Fibroblast of skin of right quadriceps (primary cell): ENCODE results near the gene VAV2.

ENCODE experiments used
- DNase-seq: peaks from one replicate; pipeline ENCODE4 v3.0.0-alpha.2; 2013

Gene VAV2

DNA sequence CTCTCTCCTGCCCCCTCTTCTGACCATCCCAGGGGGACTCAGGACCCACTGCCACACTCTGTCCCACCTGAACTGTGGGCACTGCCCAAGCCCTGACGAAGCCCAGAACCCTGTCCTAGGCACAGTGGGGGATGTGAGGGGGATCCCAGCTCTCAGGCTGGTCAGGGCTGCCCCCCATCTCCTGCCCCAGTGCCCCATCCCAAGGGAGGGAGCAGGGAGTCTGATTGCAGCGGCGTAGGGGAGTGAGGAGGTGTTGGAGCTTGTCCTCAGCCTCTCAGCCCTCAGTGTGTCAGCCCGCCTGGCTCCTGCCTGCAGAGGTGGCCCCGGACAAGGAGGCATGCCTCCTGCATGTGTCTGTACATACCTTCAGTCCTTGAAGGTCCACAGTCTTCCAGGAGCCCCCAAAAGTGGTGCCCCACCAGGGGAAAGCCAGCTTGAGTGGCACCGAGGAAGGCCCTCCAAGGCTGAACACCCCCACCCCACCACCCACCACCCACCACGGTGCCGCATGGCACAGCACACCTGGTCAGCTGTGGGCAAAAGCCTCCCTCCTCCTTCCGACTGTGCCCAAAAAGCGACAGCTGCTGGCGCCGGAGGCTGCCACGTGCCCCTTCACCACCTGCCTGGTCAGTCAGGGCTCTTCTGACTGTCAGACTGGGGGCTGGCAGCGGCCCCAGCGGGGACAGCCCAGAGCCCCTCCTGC is 254.9 kb downstream of the VAV2 start:
- DNase-seq: no peak

GRCh38 chr9:133735931-133736330 is 256.2 kb downstream of the VAV2 start:
- DNase-seq: no peak

GRCh38 chr9:133735415-133735775 is 256.7 kb downstream of the VAV2 start:
- DNase-seq: no peak

DNA sequence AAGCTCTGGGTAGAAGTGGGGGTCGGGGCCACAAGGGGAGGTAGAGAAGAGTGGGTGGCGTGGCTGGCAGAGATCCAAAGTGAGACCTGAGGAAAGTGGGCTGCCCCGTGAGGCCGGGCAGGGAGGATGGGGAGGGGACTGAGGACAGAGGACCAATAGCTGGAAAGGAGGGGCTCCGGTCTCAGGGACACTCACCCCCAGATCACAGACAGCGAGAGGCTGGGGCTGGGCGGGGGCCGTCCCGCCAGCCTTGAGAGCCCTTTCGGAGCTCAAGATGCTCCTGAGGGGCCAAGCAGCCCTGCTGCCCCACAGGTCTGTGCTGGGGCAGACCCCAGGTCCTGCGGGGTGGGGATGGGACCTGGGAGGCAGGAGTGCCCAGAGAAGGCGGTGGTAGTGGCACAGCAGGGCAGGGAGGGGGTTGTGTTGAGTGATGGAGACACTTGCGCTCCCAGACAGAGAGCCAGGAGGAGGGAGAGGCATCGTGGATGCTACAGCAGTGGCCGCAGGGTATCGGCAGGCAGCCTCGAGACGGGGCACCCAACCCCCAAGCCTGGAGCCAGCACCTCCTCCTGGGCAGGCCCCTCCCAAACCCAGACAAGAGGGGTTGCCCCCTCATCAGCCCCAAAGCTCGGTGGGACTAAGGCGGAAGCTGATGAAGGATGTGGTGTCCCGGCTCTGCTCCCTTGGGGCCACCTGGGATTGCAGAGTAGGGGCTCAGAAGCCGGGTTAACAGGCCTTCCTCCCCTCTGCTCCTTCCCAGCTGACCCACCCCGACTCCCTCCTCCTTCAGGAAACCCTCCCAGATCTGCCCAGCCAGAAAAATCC is 257.3 kb downstream of the VAV2 start:
- DNase-seq: no peak

- no peak for DNase-seq
Observed at GRCh38 chr9:133733796-133734533, 258.2 kb downstream of the VAV2 start.

DNA sequence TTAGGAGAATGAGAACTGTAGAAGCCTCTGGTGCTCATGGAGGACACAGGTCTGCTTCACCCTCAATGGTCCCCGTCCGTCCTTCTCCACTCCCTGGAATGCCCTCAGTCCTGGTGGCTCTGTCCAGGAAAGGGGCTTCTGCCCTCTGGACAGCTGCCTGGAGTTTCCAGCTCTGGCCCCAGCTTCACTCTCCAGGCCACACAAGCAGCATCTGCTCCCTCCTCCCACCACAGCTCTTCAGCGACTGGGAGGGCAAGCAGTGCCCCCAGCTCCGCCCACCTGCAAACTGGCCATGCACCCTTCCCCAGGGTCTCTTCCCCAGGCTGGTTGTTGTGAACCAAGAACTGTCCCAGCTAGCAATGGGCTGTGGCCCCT is 258.7 kb downstream of the VAV2 start:
- DNase-seq: no peak

- no peak for DNase-seq
Observed at GRCh38 chr9:133732639-133733408, 259.3 kb downstream of the VAV2 start.

DNA sequence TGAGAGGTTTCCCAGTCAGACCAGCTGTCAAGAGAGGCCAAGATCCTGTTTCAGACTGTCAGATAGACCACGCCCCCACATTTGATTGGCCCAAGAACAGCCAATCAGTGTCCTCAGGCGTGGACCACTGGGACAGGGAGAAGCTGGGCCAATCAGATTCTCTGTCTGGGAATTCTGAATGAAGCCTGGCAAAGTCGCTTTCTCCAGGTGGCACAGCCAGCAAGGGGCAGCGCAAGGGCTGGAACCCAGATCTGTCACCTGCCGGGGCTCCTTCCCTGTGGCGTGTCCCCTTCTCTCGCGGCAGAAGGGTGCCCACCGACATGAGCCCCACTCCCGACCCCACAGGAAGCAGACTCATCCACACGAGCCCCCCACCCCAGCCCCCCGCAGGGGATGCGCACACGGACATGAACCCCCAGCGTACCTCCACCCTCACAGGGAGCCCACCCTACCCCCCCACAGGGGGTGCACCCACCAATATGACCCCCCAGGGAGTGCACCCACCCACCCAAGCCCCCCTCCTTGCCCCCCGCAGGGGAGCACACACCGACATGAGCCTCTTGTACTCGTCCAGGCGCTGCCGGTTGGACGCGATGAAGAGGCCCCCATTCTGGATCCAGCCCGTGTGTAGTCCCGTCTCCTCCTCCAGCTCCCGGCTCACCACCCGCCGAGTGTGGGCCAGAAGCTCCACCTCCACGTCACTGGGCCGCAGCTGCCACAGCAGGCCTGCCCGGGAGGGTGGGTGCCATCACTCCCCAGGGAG is 260.1 kb downstream of the VAV2 start:
- peak; percentile 20 for DNase-seq

DNA sequence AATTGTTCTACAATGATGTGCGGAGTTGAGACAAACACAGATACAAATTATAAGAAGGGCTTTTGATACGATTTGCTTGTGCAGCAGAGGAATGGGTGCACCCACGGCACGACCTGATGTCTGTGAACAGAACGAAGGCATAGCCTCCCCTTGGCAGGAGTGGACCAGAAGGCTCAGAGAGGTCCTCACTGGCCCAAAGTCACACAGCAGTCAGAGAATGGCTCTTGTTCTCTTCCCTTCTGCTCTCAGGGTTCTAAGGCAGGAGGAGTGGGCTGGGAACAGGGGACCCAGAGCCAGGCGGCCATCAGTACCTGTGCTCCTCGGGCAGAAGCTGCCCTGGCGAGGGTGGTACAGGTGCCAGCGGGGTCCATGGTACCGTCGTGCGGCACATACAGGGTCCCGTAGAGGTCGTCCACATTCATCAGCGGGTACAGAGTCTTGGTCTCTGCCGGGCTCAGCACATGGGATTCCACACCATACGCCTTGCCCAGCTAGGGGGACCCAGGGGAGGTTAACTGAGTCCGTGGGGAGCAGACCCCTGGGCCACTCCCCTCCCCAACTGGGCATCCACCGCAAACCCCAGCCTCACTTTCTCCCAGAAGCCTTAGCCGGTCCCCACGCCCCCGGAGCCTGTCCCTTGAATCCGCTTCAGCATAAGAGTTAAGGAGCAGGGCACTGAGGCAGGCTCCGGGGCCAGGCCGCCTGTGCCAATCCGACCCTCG is 261.0 kb downstream of the VAV2 start:
- DNase-seq: no peak

GRCh38 chr9:133729617-133730281 is 262.4 kb downstream of the VAV2 start:
- no peak for DNase-seq

DNA sequence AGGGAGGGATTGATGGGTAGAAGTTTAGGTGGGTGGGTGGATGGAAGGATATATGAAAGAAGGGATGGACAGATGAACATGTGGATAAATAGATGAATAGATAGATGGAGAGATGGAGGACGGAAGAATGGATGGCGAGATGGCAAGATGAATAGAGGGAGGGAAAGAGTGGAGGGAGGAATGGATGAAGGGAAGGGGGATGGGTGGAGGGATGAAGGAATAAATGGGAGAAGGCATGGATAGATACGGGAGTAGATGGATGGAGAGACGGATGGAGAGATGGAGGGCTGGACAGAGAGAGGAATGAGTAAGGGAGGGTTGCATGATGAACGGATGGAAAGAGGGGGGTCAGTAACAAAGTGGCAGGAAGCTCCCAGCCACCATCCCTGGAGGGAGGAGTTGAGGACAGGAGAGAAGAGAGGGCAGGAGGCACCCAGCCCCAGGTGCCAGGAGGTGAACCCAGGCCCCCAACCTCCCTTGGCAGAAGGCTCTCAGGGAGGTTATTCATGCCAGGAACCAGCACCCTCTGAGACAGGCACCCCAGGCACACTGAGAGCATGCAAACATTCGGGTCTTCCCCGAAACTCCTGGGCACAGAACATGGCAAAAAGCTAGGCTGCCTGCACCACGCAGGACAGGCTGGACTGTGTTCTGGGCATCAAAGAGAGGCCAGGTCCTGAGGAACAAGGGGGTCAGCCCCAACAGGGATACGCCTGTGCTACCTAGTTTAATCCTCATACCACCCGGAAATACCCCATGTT is 263.1 kb downstream of the VAV2 start:
- DNase-seq: no peak

- no peak for DNase-seq
Observed at GRCh38 chr9:133727876-133728441, 264.2 kb downstream of the VAV2 start.

GRCh38 chr9:133727277-133727875 is 264.7 kb downstream of the VAV2 start:
- no peak for DNase-seq

GRCh38 chr9:133726401-133727276 is 265.5 kb downstream of the VAV2 start:
- no peak for DNase-seq

DNA sequence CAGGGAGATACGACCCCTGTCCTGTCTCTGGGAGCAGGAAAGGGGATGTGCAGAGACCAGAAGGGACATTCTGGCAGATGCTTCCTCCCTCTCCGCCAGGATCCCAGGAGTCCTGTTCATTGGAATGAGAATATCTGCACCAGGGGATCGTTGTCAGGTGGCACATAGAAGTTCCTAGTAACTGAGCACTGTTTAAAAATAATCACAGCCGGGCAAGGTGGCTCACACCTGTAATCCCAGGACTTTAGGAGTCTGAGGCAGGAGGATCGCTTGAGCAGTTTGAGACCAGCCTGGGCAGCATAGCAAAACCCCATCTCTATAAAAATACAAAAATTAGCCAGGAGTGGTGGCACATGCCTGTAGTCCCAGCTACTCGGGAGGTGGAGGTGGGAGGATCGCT is 266.2 kb downstream of the VAV2 start:
- DNase-seq: no peak

GRCh38 chr9:133718563-133719315 is 273.4 kb downstream of the VAV2 start:
- DNase-seq: no peak
